Stomach (tissue), 9 donors: ENCODE measurements around the gene RAB17. TPM values are rescaled to one million over a fixed set of nuclear protein-coding genes. Genes with fewer than 3 reads are reported as not detected.
A peak's percentile ranks its signal among the peaks of the same experiment; 100 is the strongest.

Source experiments
- DNase-seq, 2 donors: peaks; one replicate each; pipeline versions ENCODE4 v3.0.0 to v3.0.0-alpha.2; 2013 to 2019
- H3K27ac ChIP-seq, 5 donors: fragments of 200-600 bp in 4 of 5; sonication (generic) in 4 of 5; one replicate each; pipeline ENCODE4 v1.5.1; 2013 to 2019; ENCODE audit warnings: mild to moderate bottlenecking in 1 of 5, moderate library complexity in 1 of 5
- H3K27me3 ChIP-seq, 3 donors: fragments of 200-600 bp; sonication (generic); one replicate each; pipeline ENCODE4 v1.5.1; 2017 to 2019; ENCODE audit warnings: mixed run types in 1 of 3
- H3K36me3 ChIP-seq, 4 donors: fragments of 200-600 bp; sonication (generic); 1 replicate in 3 of 4; 2 replicates in 1 of 4; pipeline ENCODE4 v1.5.1; 2016 to 2019
- H3K4me1 ChIP-seq, 4 donors: fragments of 200-600 bp; sonication (generic); one replicate each; pipeline ENCODE4 v1.5.1; 2016 to 2019
- H3K4me3 ChIP-seq, 4 donors: fragments of 200-600 bp; sonication (generic) in 3 of 4; one replicate each; pipeline ENCODE4 v1.5.1; 2016 to 2019; ENCODE audit warnings: mild to moderate bottlenecking in 1 of 4
- H3K9me3 ChIP-seq, 4 donors: fragments of 200-600 bp; sonication (generic); one replicate each; pipeline ENCODE4 v1.5.1; 2016 to 2019
- CTCF ChIP-seq, 7 experiments: fragments of 450-650 bp in 4 of 7; fragments of 200-600 bp in 3 of 7; sonication (generic) in 3 of 7; IDR thresholded peaks; one replicate each; pipeline ENCODE4 v1.5.1; 2016 to 2019; ENCODE audit warnings: antibody characterized with exemption in 7 of 7, control low read depth in 2 of 7, mild to moderate bottlenecking in 1 of 7
- EP300 ChIP-seq: sonication (generic); formaldehyde crosslinking; IDR thresholded peaks from one replicate; pipeline ENCODE4 v1.6.1; 2017; ENCODE audit warnings: antibody characterized with exemption
- POLR2A ChIP-seq, 4 donors: fragments of 450-650 bp; IDR thresholded peaks; one replicate each; pipeline ENCODE4 v1.6.1; 2016; ENCODE audit warnings: antibody characterized with exemption in 4 of 4, control low read depth in 2 of 4, mild to moderate bottlenecking in 1 of 4, moderate library complexity in 1 of 4
- POLR2AphosphoS5 ChIP-seq, 3 donors: sonication (generic); formaldehyde crosslinking; IDR thresholded peaks; one replicate each; pipeline ENCODE4 v1.6.1; 2016; ENCODE audit warnings: antibody characterized with exemption in 3 of 3
- WGBS, 5 donors: extraction: QIAGEN DNeasy Blood & Tissue Kit in 3 of 5; methylation state at CpG; one replicate each; pipeline versions ENCODE4 v1.1.5 to v1.1.7; 2013 to 2018; 5-methylcytosine and 5-hydroxymethylcytosine counted together
- intact Hi-C: fragments of 100-400 bp; cut with DNase I; formaldehyde crosslinking; loops from one replicate; pipeline ENCODE4 v1.15.1; 2023; ENCODE audit warnings: low total_unique reads
- polyA plus RNA-seq, 3 donors: library from polyadenylated mRNA; stranded (reverse); fragments of 200-250 nt; gene quantifications; one replicate each; pipeline ENCODE4 v1.2.3, GENCODE V29; 2013
- total RNA-seq, 5 donors: library from RNA; depleted of rRNA; stranded (reverse); fragments of >200 nt; gene quantifications; one replicate each; pipeline versions ENCODE4 v1.1.0 to v1.2.3, GENCODE V29; 2014 to 2016
- donor health status: healthy with polysubstance abuse.
- donor health status: Bipolar disorder and iron deficiency.
- donor health status: healthy.

The RAB17 gene
- total and polyA plus RNA-seq, 8 donors, result 8.8 to 187 (median 50.8) TPM

- peak overlapping the region in 1 of 5 donors; percentile 19 for H3K27ac ChIP-seq
- H3K27me3 ChIP-seq, result no peaks in the 10 kb centered on the region
- no peaks in the 10 kb centered on the region for H3K9me3 ChIP-seq
- no peak for DNase-seq
- no peak overlapping the region for H3K4me3 ChIP-seq
- WGBS, 5 donors, result 90 to 94% (median 93%) methylated on average over 18 of the region's 18 CpGs
- intact Hi-C loops, result no loop called here
- peaks cover 24 to 37% (median 33%) of the 10 kb centered on the region in 4 donors for H3K4me1 ChIP-seq
- H3K36me3 ChIP-seq, result peaks cover 11 to 58% (median 46%) of the 10 kb centered on the region in 4 donors
- TF ChIP-seq POLR2AphosphoS5 (IDR thresholded peaks at IDR 0.05), result no peak
- TF ChIP-seq CTCF (IDR thresholded peaks at IDR 0.05), result no peak
- no peak for TF ChIP-seq EP300
- no peak for TF ChIP-seq POLR2A (IDR thresholded peaks at IDR 0.05)
Observed at GRCh38 chr2:237542001-237542704, 48.4 kb downstream of the RAB17 start.

- whole genome bisulfite sequencing, 5 donors, result 70 to 80% (median 74%) methylated on average over 5 of the region's 5 CpGs
- Histone ChIP-seq H3K36me3 (peaks cover 11 to 58% (median 47%) of the 10 kb centered on the region in 4 donors), H3K4me3 (no peak overlapping the region), H3K27me3 (no peaks in the 10 kb centered on the region), H3K4me1 (peaks cover 24 to 37% (median 33%) of the 10 kb centered on the region in 4 donors), H3K9me3 (no peaks in the 10 kb centered on the region), H3K27ac (peak overlapping the region; percentile 25 to 67 (median 56))
- no peak for DNase-seq
- TF ChIP-seq POLR2A (IDR thresholded peaks at IDR 0.05), result no peak
- TF ChIP-seq EP300, result no peak
- TF ChIP-seq CTCF (IDR thresholded peaks at IDR 0.05), result no peak
- no peak for TF ChIP-seq POLR2AphosphoS5 (IDR thresholded peaks at IDR 0.05)
- intact Hi-C loops, result no loop called here
Observed at GRCh38 chr2:237541243-237541642, 49.3 kb downstream of the RAB17 start.

GRCh38 chr2:237540823-237541222 is 49.7 kb downstream of the RAB17 start:
- intact Hi-C loops, result no loop called here
- H3K4me1 ChIP-seq, result peaks cover 24 to 37% (median 33%) of the 10 kb centered on the region in 4 donors
- no peaks in the 10 kb centered on the region for H3K27me3 ChIP-seq
- peak overlapping the region; percentile 25 to 67 (median 56) for H3K27ac ChIP-seq
- 20 to 56% (median 27%) methylated on average over 3 to 6 of the region's 6 CpGs for WGBS, 5 donors
- H3K36me3 ChIP-seq, result peaks cover 8 to 58% (median 47%) of the 10 kb centered on the region in 4 donors
- no peak overlapping the region for H3K4me3 ChIP-seq
- peak; percentile 78 to 82 for DNase-seq
- TF ChIP-seq POLR2AphosphoS5 (IDR thresholded peaks at IDR 0.05) (no peak), CTCF (IDR thresholded peaks at IDR 0.05) (no peak), POLR2A (IDR thresholded peaks at IDR 0.05) (no peak), EP300 (no peak)
- no peaks in the 10 kb centered on the region for H3K9me3 ChIP-seq

GRCh38 chr2:237540223-237540775 is 50.2 kb downstream of the RAB17 start:
- peaks cover 5 to 58% (median 46%) of the 10 kb centered on the region in 4 donors for H3K36me3 ChIP-seq
- no peak for TF ChIP-seq CTCF (IDR thresholded peaks at IDR 0.05)
- TF ChIP-seq POLR2A (IDR thresholded peaks at IDR 0.05), result no peak
- H3K4me1 ChIP-seq, result peaks cover 24 to 37% (median 33%) of the 10 kb centered on the region in 4 donors
- peak in 1 of 2 donors; percentile 38 for DNase-seq
- no peaks in the 10 kb centered on the region for H3K9me3 ChIP-seq
- WGBS, 5 donors, result 60 to 88% (median 69%) methylated on average over 12 to 13 of the region's 13 CpGs
- H3K4me3 ChIP-seq, result no peak overlapping the region
- intact Hi-C loops, result no loop called here
- peak overlapping the region; percentile 25 to 67 (median 56) for H3K27ac ChIP-seq
- no peaks in the 10 kb centered on the region for H3K27me3 ChIP-seq
